ENCODE data around the gene HELQ.

GRCh38 chr4:83456184-83456501 lies 520 bp upstream of the HELQ start:
- TF ChIP-seq CTCF (IDR thresholded peaks at IDR 0.05) (no peak), POLR2A (IDR thresholded peaks at IDR 0.05; ENCODE audit: low read depth) (no peak), EP300 (IDR thresholded peaks at IDR 0.05) (no peak), POLR2AphosphoS5 (IDR thresholded peaks at IDR 0.05) (no peak)
